C1 segment of cervical spinal cord (tissue), 14 donors: Measurements from ENCODE around the gene ATRIP.

Source experiments
- DNase-seq, 14 donors: peaks; one replicate each; lab custom pipeline; 2025; lab: John Stamatoyannopoulos, UW

ATRIP gene

GRCh38 chr3:48423241-48423882 lies 23.2 kb upstream of the ATRIP start:
- DNase-seq = peak in 5 of 14 donors; percentile 23 to 71 (median 48)

- DNase-seq = peak in 5 of 14 donors; percentile 10 to 61 (median 48)
Observed at GRCh38 chr3:48423883-48424695, 22.4 kb upstream of the ATRIP start.

GRCh38 chr3:48425281-48425812 lies 21.2 kb upstream of the ATRIP start:
- peak in 11 of 14 donors; percentile 4 to 70 (median 45) for DNase-seq

- DNase-seq = peak in 13 of 14 donors; percentile 54 to 95 (median 84)
Observed at GRCh38 chr3:48426401-48426909, 20.1 kb upstream of the ATRIP start.

GRCh38 chr3:48426944-48427629 lies 19.4 kb upstream of the ATRIP start:
- peak in 10 of 14 donors; percentile 29 to 80 (median 51) for DNase-seq

- DNase-seq = peak in 6 of 14 donors; percentile 12 to 56 (median 50)
Observed at GRCh38 chr3:48427630-48427962, 18.9 kb upstream of the ATRIP start.

GRCh38 chr3:48428088-48428571 lies 18.4 kb upstream of the ATRIP start:
- peak in 4 of 14 donors; percentile 34 to 66 (median 42) for DNase-seq

- DNase-seq = peak in 9 of 14 donors; percentile 40 to 84 (median 66)
Observed at GRCh38 chr3:48428572-48429316, 17.8 kb upstream of the ATRIP start.

GRCh38 chr3:48429317-48429959 lies 17.1 kb upstream of the ATRIP start:
- DNase-seq = peak in 13 of 14 donors; percentile 43 to 87 (median 69)

GRCh38 chr3:48429960-48430707 lies 16.4 kb upstream of the ATRIP start, which contains the start of gene PLXNB1:
Gene PLXNB1, minus strand, starts transcription at chr3:48430086. Its CDS starts 5,475 bp downstream, at chr3:48424611.
- DNase-seq = peak in 4 of 14 donors; percentile 25 to 61 (median 46)

GRCh38 chr3:48430708-48431101 lies 15.8 kb upstream of the ATRIP start:
- DNase-seq = no peak

- no peak for DNase-seq
Observed at GRCh38 chr3:48431224-48432029, 15.1 kb upstream of the ATRIP start.

GRCh38 chr3:48432411-48433371 lies 13.8 kb upstream of the ATRIP start:
- DNase-seq = no peak

- DNase-seq = no peak
Observed at GRCh38 chr3:48433472-48434118, 12.9 kb upstream of the ATRIP start.

- DNase-seq = no peak
Observed at GRCh38 chr3:48434591-48435222, 11.8 kb upstream of the ATRIP start.

- no peak for DNase-seq
Observed at GRCh38 chr3:48435223-48435595, 11.3 kb upstream of the ATRIP start.
